ENCODE measurements around the gene SYNDIG1. TPM values are rescaled to one million over a fixed set of nuclear protein-coding genes. Genes with fewer than 3 reads are reported as not detected.

SYNDIG1 gene
- polyA plus RNA-seq, 1 donor from 2014 or later: 0.22 TPM

DNA sequence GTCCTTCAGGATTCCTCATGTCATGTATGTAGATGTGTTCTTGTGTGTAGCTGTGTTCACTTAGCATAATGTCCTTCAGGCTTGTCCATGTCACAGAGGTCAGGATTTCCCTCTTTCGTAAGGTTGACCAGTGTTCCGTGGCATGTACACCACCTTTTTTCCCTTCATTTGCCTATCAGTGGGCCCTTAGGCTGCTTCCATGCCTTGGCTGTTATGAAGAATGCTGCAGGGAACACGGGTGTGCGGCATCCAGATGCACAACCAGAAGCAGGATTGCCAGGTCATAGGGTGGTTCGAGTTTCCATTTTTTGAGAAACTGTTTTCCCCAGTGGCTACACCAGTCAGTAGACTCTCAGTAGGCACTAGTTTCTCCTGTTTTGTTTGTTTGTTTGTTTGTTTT, 29.2 kb downstream of the SYNDIG1 start:
- Histone ChIP-seq H3K36me3 (ENCODE audit: insufficient read depth, low read length) (no peaks in the 10 kb centered on the region), H3K9me3 (ENCODE audit: low read length) (no peaks in the 10 kb centered on the region), H4K20me1 (ENCODE audit: insufficient read depth) (no peaks in the 10 kb centered on the region), H3F3A (ENCODE audit: insufficient read depth, low read length, poor library complexity, severe bottlenecking) (no peaks in the 10 kb centered on the region), H3K79me2 (replicated peaks; ENCODE audit: insufficient read depth, low read length) (no peaks in the 10 kb centered on the region), H3K27ac (ENCODE audit: low read length) (no peak overlapping the region), H3K27me3 (ENCODE audit: insufficient read depth, low read depth, low read length) (no peaks in the 10 kb centered on the region), H3K4me2 (ENCODE audit: low read length) (no peak overlapping the region), H2AFZ (ENCODE audit: low read depth, low read length) (no peak overlapping the region), H3K9me2 (ENCODE audit: insufficient read depth, low read length) (no peaks in the 10 kb centered on the region), H3K9ac (ENCODE audit: low read length) (no peak overlapping the region), H3K4me3 (ENCODE audit: low read length) (no peak overlapping the region)
- TF ChIP-seq, protein P1, sequence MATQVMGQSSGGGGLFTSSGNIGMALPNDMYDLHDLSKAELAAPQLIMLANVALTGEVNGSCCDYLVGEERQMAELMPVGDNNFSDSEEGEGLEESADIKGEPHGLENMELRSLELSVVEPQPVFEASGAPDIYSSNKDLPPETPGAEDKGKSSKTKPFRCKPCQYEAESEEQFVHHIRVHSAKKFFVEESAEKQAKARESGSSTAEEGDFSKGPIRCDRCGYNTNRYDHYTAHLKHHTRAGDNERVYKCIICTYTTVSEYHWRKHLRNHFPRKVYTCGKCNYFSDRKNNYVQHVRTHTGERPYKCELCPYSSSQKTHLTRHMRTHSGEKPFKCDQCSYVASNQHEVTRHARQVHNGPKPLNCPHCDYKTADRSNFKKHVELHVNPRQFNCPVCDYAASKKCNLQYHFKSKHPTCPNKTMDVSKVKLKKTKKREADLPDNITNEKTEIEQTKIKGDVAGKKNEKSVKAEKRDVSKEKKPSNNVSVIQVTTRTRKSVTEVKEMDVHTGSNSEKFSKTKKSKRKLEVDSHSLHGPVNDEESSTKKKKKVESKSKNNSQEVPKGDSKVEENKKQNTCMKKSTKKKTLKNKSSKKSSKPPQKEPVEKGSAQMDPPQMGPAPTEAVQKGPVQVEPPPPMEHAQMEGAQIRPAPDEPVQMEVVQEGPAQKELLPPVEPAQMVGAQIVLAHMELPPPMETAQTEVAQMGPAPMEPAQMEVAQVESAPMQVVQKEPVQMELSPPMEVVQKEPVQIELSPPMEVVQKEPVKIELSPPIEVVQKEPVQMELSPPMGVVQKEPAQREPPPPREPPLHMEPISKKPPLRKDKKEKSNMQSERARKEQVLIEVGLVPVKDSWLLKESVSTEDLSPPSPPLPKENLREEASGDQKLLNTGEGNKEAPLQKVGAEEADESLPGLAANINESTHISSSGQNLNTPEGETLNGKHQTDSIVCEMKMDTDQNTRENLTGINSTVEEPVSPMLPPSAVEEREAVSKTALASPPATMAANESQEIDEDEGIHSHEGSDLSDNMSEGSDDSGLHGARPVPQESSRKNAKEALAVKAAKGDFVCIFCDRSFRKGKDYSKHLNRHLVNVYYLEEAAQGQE (IDR thresholded peaks at IDR 0.05; ENCODE audit: borderline replicate concordance): no peak
- TF ChIP-seq MXI1 (conservative IDR thresholded peaks at IDR 0.05; ENCODE audit: poor library complexity, severe bottlenecking) (no peak), TAF1 (IDR thresholded peaks at IDR 0.05; ENCODE audit: low read depth) (no peak), EP300 (conservative IDR thresholded peaks at IDR 0.05; ENCODE audit: poor library complexity, severe bottlenecking) (no peak), SMC3 (conservative IDR thresholded peaks at IDR 0.05; ENCODE audit: poor library complexity) (no peak), POLR2AphosphoS5 (IDR thresholded peaks at IDR 0.05) (no peak)

GRCh38 chr20:24499472-24499871, 30.0 kb downstream of the SYNDIG1 start:
- H3K9me2 ChIP-seq (ENCODE audit: insufficient read depth, low read length): no peaks in the 10 kb centered on the region
- H3K36me3 ChIP-seq (ENCODE audit: insufficient read depth, low read length): no peaks in the 10 kb centered on the region
- no peaks in the 10 kb centered on the region for H3K9me3 ChIP-seq (ENCODE audit: low read length)
- H2AFZ ChIP-seq (ENCODE audit: low read depth, low read length): no peak overlapping the region
- H3K27ac ChIP-seq (ENCODE audit: low read length): no peak overlapping the region
- no peak overlapping the region for H3K4me2 ChIP-seq (ENCODE audit: low read length)
- no peaks in the 10 kb centered on the region for H3K27me3 ChIP-seq (ENCODE audit: insufficient read depth, low read depth, low read length)
- no peaks in the 10 kb centered on the region for H3K79me2 ChIP-seq (replicated peaks; ENCODE audit: insufficient read depth, low read length)
- no peak overlapping the region for H3K4me3 ChIP-seq (ENCODE audit: low read length)
- TF ChIP-seq, protein P1 (IDR thresholded peaks at IDR 0.05; ENCODE audit: borderline replicate concordance): no peak
- TF ChIP-seq EZH2 (IDR thresholded peaks at IDR 0.05; ENCODE audit: borderline replicate concordance, insufficient read depth, low read length, poor library complexity, severe bottlenecking) (no peak), EP300 (conservative IDR thresholded peaks at IDR 0.05; ENCODE audit: poor library complexity, severe bottlenecking) (no peak), TAF1 (IDR thresholded peaks at IDR 0.05; ENCODE audit: low read depth) (no peak), MXI1 (conservative IDR thresholded peaks at IDR 0.05; ENCODE audit: poor library complexity, severe bottlenecking) (no peak), POLR2AphosphoS5 (IDR thresholded peaks at IDR 0.05) (no peak), RAD21 (conservative IDR thresholded peaks at IDR 0.05) (no peak), SMC3 (conservative IDR thresholded peaks at IDR 0.05; ENCODE audit: poor library complexity) (no peak)
- TF ChIP-seq, protein P2, sequence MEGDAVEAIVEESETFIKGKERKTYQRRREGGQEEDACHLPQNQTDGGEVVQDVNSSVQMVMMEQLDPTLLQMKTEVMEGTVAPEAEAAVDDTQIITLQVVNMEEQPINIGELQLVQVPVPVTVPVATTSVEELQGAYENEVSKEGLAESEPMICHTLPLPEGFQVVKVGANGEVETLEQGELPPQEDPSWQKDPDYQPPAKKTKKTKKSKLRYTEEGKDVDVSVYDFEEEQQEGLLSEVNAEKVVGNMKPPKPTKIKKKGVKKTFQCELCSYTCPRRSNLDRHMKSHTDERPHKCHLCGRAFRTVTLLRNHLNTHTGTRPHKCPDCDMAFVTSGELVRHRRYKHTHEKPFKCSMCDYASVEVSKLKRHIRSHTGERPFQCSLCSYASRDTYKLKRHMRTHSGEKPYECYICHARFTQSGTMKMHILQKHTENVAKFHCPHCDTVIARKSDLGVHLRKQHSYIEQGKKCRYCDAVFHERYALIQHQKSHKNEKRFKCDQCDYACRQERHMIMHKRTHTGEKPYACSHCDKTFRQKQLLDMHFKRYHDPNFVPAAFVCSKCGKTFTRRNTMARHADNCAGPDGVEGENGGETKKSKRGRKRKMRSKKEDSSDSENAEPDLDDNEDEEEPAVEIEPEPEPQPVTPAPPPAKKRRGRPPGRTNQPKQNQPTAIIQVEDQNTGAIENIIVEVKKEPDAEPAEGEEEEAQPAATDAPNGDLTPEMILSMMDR (IDR thresholded peaks at IDR 0.05; ENCODE audit: poor library complexity, severe bottlenecking): no peak
- no peaks in the 10 kb centered on the region for H3F3A ChIP-seq (ENCODE audit: insufficient read depth, low read length, poor library complexity, severe bottlenecking)
- no peaks in the 10 kb centered on the region for H4K20me1 ChIP-seq (ENCODE audit: insufficient read depth)
- no peak overlapping the region for H3K9ac ChIP-seq (ENCODE audit: low read length)
